HG03342 (cell line): ENCODE results near the gene PHF2.

ENCODE experiments used
- ATAC-seq: cut with Tn5 transposase; IDR thresholded peaks from one replicate; pipeline ENCODE4 v1.9.1; 2021; ENCODE audit warnings: mild to moderate bottlenecking, moderate library complexity; ENCODE audit not compliant: unreplicated experiment

The PHF2 gene

GRCh38 chr9:93693129-93693528 lies 116.7 kb downstream of the PHF2 start:
- no peak for ATAC-seq

DNA sequence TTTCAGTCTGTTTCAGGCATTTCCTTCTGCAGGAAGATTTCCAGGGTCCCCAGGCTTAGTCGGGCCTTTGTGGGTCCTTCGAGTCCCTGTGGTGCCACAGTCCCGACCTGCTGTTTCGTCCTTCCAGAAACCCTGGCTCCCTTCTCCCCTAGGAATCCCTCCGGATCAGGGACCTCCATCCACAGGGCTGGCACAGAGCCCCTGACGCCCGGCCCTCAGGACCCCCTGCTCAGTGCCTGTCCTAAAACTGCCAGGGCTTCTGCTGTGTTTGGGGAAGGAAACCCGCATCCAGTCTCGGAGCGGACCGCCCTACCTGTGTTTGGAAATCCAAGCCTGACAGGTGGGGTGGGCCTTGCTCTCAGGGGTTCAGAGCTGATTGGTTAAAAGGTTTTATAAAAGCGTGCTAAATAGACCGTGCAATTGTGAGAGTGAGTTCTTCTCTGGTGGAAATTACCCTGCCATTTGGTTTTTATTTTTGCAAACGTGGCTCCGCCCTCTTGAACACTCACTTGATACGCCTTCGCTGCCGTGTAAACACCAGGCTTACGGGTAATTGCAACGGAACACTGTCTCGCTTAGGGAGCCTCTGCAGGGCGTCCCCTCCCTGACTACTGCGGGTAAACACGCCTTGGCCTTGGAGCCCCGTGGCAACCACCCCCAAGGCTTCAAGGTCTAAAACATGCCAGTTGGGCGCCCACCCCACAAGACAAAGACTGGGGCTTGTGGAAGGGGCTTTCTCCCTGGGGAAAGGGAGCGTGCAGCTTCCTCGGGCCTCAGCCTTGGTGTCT lies 121.2 kb downstream of the PHF2 start:
- ATAC-seq: no peak

DNA sequence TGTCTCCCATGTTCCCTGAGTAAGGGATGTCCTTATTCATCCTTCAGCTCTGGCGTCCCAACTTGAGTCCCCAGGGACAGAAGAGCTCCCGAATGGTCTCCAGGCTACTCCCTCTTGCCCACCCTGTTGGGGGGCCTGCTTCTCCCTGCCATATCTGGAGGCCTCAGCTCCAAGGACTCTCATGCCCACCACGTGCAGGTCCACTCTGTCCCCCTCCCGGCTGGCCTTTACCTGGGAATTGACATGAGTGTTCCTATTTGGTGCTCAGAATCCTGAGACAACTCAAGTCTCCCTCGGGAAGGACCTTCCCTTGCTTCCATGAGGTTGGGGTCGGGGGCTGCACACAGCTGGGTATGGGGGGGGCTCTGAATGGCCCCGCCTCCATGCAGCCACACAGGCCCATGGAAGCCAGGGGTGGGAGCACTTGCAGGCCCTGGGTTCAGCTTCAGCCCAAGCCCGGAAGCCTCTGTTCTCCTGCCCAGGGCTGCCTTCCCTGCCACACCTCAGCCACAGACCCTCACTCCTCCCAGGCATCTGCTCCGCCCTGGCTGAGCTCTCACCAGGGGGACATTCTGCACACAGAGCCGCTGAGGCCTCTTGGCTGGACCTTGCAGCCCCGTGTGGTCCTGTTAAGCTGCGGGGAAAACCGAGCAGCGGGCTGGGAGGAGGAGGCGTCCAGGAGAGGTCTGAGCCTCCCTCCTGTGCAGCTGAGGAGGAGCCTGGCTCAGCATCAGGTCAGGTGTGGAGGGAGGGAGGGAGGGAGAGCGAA lies 121.9 kb downstream of the PHF2 start:
- ATAC-seq: no peak

DNA sequence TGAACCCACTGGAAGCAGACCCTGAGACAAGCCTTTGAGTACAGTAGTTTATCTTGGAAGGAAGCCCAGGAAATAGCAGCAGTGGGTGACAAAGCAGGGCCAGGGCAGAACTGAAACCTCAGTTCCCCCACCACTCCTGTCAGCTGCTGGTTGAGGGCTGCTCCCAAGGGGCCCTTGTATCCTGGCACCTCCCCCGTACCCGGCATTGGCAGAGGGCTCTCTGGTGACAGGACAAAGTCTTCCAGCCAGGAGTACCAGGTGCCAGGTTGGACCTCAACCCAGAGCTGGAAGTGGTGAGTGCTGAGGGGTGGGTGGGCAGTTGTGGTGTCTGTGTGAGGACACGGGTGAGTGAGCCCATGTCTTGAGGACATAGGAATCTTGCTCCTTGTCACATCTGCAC lies 123.3 kb downstream of the PHF2 start:
- ATAC-seq: no peak

- ATAC-seq: no peak
Measured at GRCh38 chr9:93701494-93702218, 125.3 kb downstream of the PHF2 start.

DNA sequence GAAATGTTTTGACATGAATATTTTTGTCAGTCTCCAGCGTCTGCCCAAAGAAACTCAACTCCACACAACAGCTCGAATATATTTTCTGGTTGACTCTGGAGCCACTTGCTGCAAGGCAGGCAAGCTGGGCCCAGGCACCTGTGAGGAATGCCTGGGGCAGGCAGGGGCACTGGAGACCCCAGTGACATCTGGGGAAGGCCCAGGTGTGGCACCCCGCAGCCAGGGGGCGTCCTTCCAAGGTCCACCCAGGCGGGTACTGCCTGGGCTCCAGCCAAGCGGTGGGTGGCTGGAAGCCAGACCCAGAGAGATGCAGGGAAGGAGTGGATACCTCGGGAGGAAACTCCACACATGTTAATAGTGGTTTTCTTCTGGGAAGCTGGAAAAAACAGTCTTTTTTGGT lies 125.9 kb downstream of the PHF2 start:
- ATAC-seq: no peak

GRCh38 chr9:93708289-93708986 lies 132.1 kb downstream of the PHF2 start:
- ATAC-seq: no peak

GRCh38 chr9:93708987-93709302 lies 132.6 kb downstream of the PHF2 start:
- no peak for ATAC-seq

DNA sequence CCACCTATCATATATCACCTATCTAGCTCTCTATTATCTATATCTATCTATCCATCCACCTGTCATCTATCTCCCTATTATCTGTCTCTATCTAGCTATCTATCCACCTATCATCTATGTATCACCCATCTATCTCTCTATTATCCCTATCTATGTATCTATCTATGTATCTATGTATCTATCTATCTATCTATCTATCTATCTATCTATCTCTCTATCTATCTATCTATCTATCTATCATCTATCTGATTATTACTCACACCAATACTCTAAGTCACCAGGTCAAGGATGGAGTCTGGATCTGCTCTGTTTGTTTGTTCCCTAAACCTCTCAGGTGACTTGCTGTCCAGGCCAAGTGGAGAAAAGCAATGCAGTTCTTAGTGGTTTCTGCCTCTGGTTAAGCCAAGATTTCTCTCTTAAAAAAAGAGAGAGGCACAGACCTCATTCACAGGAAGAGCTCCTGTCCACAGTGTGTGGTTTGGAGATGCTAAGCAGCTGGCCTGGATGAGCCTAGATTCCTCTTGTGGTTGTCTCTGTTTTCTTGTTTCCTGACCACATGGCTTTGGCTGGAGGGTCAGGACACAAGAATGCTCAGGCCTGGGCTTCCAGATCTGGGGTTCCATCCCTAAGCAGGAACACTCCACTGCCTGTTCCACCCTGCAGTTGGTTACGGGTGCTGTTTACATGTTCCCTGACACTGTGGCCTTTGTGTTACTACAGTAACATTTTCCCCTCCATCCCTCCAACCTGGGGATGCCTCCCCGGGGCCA lies 133.4 kb downstream of the PHF2 start:
- ATAC-seq: no peak

- no peak for ATAC-seq
Measured at GRCh38 chr9:93710370-93710723, 134.0 kb downstream of the PHF2 start.

- ATAC-seq: no peak
Measured at GRCh38 chr9:93711002-93711401, 134.6 kb downstream of the PHF2 start.

GRCh38 chr9:93712896-93713295 lies 136.5 kb downstream of the PHF2 start:
- ATAC-seq: no peak

- ATAC-seq: no peak
Measured at GRCh38 chr9:93713716-93714115, 137.3 kb downstream of the PHF2 start.

GRCh38 chr9:93721417-93721965 lies 145.1 kb downstream of the PHF2 start:
- ATAC-seq: no peak

DNA sequence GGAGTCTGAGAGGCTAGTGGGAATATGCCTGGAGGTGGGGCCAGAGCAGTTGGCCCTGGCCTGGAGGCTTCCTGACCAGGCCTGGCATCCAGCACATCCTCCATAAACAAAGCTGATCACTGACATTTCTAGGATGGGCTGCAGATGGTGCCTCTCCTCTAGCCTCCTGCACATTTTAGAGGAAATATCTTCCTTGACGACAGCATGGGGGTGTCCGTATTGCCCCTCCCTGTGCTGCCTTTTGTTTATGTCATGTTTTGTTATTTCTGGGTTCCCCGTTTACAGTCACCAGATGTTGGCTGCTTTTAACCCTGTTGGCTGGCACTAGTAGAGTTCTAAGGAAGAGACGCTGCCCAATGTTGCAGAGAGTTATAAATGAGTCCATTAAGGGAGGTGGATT lies 148.5 kb downstream of the PHF2 start:
- ATAC-seq: no peak

DNA sequence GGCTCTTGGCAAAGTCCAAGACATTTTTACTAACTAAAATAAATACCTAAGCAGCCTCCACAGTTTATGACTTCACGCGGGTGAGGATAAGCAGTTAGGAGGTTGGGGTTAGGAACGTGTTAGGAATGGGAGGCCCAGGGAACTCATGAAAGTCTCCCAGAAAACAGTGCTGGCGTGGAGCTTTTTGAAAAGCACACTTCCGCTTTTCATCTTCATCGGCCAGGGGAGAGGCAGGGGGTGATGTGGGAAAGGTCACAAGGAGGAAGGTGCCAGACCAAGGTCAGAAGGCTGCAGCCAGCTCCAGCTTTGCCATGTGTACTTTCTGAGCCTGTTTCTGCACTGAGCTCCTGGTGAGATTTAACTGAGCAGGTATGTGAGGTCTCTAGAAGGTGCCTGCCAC lies 149.0 kb downstream of the PHF2 start:
- no peak for ATAC-seq

DNA sequence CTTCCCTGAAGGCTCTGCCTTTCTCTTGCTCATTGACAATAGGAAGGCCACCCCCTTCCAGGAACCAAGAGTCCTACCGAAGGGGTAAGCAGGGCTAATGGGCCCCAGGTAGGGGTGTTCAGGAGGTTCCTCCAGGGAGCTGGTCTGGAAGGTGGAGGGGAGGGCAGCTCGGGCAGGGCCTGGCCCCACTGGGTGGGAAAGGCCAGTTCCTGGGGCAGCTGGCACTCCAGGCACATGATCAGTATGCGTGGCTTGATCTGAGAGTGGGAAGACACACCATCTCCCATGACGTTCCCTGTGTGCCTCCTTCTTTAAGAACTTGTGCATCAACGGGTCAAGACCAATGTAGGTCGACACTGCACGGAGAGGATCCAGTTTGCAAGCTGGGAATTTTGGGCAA lies 149.8 kb downstream of the PHF2 start:
- ATAC-seq: no peak
